HEK293T (cell line): ENCODE results near the gene NKX2-1.

Experiments used
- ARNT ChIP-seq: fragments of 450-650 bp; IDR thresholded peaks from 2 replicates; pipeline ENCODE4 v1.6.1; 2017; ENCODE audit warnings: mild to moderate bottlenecking
- BHLHE40 ChIP-seq: fragments of 450-650 bp; IDR thresholded peaks from 2 replicates; pipeline ENCODE4 v1.6.1; 2016; ENCODE audit warnings: mild to moderate bottlenecking, moderate library complexity, borderline replicate concordance
- ELF4 ChIP-seq: fragments of 450-650 bp; IDR thresholded peaks from 2 replicates; pipeline ENCODE4 v1.6.1; 2017; ENCODE audit warnings: antibody characterized with exemption
- FOXA1 ChIP-seq: fragments of 450-650 bp; IDR thresholded peaks from 2 replicates; pipeline ENCODE4 v1.6.1; 2016; ENCODE audit warnings: mild to moderate bottlenecking
- FOXM1 ChIP-seq: fragments of 450-650 bp; IDR thresholded peaks from 2 replicates; pipeline ENCODE4 v1.6.1; 2017; ENCODE audit warnings: mild to moderate bottlenecking, borderline replicate concordance
- HDGF ChIP-seq: fragments of 450-650 bp; IDR thresholded peaks from 2 replicates; pipeline ENCODE4 v1.6.1; 2017; ENCODE audit warnings: antibody characterized with exemption, borderline replicate concordance
- L3MBTL2 ChIP-seq: fragments of 450-650 bp; conservative IDR thresholded peaks from 2 replicates; pipeline ENCODE4 v1.6.1; 2016; ENCODE audit warnings: mild to moderate bottlenecking
- SP1 ChIP-seq: fragments of 450-650 bp; IDR thresholded peaks from 2 replicates; pipeline ENCODE4 v1.6.1; 2017
- SUZ12 ChIP-seq: fragments of 450-650 bp; IDR thresholded peaks from 2 replicates; pipeline ENCODE4 v1.6.1; 2016; ENCODE audit warnings: mild to moderate bottlenecking
- TARDBP ChIP-seq: fragments of 450-650 bp; IDR thresholded peaks from 2 replicates; pipeline ENCODE4 v1.6.1; 2016
- ZNF384 ChIP-seq: fragments of 450-650 bp; IDR thresholded peaks from 2 replicates; pipeline ENCODE4 v1.6.1; 2016

- TF ChIP-seq L3MBTL2, result peak; percentile 48
- no peak for TF ChIP-seq FOXM1
- TF ChIP-seq ELF4, result no peak
- no peak for TF ChIP-seq ZNF384
- no peak for TF ChIP-seq SP1
- TF ChIP-seq ARNT, result no peak
- TF ChIP-seq SUZ12, result no peak
- TF ChIP-seq FOXA1, result no peak
- TF ChIP-seq BHLHE40, result no peak
- TF ChIP-seq HDGF, result no peak
- no peak for TF ChIP-seq TARDBP
These were observed 9.8 kb downstream of the NKX2-1 start for GRCh38 chr14:36510078-36510799.
